Occipital lobe (tissue), 2 donors: Measurements from ENCODE around the gene IRAK2. TPM values are rescaled to one million over a fixed set of nuclear protein-coding genes. Genes with fewer than 3 reads are reported as not detected.
"Not testable (repeated sequence)": the region's sequence is repeated elsewhere in the genome, so short reads cannot be mapped to it uniquely, and the experiment has no call there.

Source experiments
- DNase-seq: peaks from one replicate; lab custom pipeline; 2025; lab: John Stamatoyannopoulos, UW
- total RNA-seq: library from RNA; depleted of rRNA; stranded (reverse); fragments of >200 nt; gene quantifications from one replicate; pipeline ENCODE4 v1.2.3, GENCODE V29; 2014

IRAK2 gene
- total RNA-seq, 1 donor from 2014 or later, result 3.7 TPM

DNA sequence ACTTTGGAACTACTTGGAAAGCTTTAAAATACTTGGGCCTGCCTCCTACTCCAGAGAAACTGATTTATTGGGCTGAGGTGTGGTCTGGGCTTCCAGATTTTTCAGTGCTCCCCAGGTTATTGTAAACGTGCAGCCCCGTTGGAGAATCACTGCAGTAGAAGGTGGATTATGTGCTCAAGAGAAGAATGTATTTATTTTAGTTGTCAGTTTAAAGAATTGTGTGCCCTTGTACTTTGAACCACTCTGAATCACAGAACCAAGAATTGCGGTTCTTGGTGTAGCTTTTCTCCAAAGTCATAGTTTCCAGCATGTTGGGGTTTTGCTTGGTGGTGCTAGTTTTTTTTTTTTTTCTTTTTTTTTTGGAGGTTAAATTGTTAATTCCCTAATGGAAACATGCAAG is 85.1 kb downstream of the IRAK2 start:
- DNase-seq, result no peak

DNA sequence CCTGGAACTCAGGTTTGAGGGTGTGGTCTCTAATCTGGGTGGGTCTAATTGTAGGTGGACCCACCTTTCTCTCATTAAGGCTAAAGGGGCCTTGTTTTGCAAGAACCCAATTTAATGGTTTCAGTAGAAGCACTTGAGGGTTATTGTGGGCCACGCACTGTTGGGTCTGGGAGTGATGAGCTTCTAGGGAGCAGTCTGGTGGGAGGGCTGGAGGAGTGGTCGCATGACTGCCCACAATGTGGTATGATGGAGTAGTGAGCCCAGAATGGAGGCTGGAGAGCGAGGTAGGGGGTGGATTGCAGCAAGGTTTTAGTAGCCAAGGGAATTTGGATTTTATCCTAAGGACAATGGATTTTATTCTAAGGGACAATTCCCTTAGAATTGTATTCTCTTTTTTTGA is 86.3 kb downstream of the IRAK2 start:
- DNase-seq, result no peak

DNA sequence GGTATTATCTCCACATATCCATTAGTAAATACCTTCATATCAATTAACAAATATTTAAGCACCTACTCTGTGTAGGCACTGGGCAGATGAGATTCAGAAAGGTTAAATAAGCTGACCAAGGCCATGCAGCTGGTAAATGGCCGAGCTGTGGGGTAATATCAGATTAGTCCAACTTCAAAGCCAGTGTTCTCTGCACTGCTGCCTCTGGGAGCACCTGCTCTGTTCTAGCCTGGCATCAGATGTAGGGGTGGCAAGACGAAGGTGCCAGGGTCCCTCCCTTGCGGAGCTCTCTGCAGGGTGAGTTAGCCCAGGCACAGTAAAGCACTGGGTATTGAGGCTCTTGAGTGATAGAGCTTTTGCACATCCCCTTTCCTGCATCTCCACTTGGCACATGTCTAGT is 89.0 kb downstream of the IRAK2 start:
- no peak for DNase-seq

DNA sequence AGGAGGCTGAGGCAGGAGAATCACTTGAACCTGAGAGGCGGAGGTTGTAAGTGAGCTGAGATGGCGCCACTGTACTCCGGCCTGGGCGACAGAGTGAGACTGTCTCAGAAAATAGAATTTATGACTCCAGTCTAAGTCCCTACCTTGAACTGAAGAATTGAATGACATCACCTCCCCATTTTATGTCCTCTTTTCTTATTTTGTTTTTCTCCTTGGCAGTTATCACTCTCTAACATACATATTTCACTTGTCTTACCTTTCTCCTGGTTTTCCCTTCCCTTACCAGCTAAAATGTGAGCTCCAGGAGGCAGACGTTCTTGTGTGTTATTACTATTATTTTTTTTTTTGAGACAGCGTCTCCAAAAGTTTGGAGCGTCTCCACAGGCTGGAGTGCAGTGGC is 91.1 kb downstream of the IRAK2 start:
- DNase-seq, result no peak

DNA sequence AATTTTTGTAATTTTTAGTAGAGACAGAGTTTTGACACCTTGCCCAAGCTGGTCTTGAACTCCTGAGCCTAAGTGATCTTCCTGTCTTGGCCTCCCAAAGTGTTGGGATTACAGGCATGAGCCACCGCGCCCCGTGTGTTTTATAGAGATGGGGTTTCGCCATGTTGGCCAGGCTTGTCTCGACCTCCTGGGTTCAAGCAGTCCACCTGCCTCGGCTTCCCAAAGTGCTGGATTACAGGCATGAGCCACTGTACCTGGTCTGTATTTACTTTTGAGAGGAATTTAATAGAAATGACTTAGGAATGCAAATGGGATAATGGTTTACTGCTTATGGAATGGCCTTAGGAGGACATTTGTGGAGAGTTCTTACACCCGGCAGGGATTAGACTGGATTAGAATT is 94.3 kb downstream of the IRAK2 start:
- no peak for DNase-seq

DNA sequence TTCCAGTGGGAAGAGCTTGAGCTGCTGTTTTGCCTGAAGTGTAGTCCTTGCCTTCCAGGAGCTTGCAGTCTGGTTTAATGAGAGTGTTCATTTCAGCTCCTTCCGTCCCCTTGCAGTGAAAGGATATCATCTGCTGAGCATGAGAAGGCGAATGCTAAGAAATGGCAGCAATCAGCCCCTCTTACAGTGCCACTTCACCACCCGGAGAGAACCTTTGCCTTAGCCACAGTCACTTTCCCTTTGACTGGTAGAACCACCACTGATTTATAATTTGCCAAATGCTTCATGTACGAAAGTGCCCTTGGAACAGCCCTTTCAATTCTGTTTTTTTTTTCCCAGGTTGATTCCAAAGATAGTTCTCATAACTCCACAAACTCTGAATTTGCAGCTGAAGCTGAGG is 95.1 kb downstream of the IRAK2 start:
- DNase-seq, result no peak

DNA sequence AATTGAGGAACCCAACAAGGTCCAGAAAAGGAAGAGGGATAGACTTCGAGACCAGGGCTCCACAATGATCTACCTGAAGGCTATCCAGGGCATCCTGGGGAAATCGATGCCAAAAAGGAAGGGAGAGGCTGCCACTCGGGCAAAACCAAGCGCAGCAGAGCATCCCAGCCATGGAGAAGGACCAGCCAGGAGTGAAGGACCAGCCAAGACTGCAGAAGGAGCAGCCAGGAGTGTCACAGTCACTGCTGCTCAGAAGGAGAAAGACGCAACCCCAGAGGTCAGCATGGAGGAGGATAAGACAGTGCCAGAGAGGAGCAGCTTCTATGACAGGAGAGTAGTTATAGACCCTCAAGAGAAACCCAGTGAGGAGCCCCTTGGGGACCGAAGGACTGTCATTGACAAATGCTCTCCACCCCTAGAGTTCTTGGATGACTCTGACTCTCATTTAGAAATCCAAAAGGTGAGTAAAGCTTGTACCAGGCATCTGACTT is 95.5 kb downstream of the IRAK2 start:
- DNase-seq, result no peak

DNA sequence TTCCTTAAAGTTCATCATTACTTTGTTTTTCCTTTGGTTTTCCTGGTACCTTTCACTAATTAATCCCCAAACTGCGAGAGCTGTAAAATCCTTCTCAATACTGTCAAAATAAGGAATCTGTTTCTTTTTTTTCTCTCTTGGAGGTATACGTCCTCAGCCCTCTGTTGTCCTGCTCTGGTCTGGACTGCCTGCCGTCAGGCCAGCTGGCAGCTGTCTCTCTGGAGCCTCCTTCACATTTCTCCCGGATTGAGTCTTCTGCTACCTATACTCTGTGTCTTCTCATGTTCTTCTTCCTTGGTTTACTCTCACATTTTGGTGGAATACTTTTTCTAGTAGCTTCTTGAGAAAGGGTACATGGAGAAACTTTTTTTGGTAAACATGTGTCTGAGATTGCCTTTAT is 97.3 kb downstream of the IRAK2 start:
- no peak for DNase-seq

DNA sequence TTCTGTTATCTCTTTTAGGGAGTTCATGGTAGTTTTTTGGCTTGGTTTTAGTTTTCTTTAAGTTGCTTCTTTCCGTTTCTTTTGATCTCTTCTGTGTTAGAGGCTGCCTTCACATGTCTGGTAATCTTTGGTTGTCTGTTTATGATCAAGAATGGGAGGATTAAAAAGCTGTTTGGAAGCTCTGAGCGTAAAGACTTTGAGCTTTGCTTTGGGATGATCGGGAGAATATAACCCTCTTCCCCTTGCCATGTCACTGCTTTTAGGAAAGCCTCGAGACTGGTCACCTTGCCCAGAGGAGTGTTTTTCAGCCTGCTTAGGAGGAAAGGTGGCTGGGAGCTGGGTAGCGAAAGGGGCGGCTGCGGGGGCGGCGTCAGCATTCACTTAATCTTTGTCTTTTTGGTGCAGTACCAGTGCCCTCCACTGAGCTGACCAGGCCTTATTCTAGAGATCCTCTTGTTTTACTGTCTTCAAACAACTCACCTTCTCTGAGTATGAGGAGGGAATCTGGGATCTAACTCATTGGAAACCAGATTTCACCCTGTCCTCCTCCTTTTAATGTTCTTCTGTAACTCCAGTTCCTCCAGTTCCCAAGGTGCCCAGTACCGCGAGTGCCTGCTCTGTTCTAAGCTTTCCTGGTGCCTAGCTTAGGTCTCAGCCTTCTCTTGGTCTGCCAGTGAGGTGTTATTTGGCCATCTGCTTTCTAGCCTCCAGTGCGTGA is 99.1 kb downstream of the IRAK2 start:
- DNase-seq, result no peak

DNA sequence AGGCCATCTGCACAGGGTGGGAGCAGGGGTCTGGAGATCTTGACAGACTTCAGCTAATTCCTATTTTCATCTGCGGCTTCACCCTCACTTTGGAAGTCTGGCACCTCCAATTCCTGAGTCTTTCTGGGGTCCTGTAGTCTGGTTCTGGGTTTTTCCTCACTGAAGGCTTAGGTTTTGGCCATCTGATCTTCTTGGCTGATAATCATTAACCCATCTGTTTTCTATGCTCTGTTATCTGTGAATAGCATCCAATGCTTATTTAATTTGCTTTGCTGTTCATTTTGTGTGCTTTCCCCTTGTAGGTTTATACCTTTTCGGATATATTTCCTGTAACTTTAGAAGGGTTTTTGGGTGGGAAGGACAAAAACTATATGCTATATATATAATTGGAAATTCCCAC is 101.1 kb downstream of the IRAK2 start:
- DNase-seq, result no peak

DNA sequence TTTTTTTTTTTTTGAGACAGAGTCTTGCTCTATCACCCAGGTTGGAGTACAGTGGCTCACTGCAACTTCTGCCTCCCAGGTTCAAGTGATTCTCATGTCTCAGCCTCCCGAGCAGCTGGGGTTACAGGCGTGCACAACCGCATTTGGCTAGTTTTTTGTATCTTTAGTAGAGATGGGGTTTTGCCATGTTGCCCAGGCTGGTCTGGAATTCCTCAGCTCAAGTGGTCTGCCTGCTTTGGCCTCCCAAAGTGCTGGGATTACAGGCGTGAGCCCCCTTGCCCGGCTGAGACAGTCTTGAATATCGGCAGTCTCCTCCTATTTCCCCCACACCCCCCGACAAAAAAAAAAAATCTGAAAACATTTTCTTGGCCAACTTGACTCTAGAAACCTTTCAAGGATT is 102.2 kb downstream of the IRAK2 start:
- not testable (repeated sequence) for DNase-seq

DNA sequence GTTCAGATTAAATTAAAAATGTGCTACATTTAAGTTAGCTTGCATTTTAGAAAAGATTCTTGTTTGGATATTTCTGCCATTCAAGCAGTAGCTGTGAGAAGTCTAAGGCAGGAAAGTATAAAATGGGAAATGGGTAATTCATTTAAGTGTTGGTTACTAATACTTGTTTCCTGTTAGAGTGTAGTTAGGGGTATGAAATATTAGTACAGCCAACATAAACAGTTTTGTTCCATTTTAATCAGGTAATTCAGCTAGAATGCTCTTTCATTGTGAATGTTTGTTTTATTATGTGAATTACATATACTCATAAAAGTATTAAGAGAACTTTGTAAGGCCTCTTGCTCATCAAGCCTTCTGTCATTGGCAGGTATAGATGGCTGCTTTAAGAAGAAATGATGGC is 103.4 kb downstream of the IRAK2 start:
- no peak for DNase-seq

DNA sequence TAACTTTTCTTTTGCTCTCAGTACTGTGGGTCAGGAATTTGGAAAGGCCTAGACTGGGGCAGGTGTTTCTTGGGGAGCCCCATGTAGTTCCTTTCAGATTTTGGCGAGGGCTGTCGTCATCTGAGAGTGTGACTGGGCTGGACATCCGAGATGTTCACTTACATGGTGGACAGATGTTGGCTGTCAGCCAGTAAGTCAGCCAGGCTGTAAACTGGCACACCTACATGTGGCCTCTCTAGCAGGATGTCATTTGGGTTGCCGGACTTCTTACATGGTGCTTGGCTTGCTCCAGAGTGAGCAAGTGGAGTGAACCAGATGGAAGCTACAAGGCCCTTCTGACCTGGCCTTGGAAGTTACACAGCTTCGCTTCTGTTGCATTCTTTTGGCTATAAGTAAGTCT is 104.2 kb downstream of the IRAK2 start:
- no peak for DNase-seq

DNA sequence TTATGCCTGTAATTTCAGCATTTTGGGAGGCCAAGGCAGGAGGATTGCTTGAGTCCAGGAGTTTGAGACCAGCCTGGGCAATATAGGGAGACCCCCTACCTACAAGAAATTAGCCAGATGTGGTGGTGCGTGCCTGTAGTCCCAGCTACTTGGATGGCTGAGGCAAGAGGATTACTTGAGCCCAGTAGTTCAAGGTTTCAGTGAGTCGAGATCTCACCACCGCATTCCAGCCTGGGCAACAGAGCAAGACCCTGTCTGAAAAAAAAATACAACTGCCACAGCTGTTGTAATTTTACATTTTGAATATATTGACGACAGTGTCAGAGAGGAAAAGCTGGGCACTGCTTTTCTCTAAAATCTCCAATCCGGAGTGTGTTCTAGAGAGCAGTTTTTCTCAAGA is 104.7 kb downstream of the IRAK2 start:
- DNase-seq, result no peak

DNA sequence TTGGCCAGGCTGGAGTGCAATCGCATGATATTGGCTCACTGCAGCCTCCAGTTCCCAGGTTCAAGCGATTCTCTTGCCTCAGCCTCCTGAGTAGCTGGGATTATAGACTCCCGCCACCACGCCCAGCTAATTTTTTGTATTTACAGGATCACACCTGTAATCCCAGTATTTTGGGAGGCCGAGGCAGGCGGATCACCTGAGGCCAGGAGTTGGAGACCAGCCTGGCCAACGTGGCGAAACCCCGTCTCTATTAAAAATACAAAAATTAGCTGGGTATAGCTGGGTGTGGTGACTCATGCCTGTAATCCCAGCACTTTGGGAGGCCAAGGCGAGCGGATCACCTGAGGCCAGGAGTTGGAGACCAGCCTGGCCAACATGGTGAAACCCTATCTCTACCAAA is 107.8 kb downstream of the IRAK2 start:
- DNase-seq, result not testable (repeated sequence)

DNA sequence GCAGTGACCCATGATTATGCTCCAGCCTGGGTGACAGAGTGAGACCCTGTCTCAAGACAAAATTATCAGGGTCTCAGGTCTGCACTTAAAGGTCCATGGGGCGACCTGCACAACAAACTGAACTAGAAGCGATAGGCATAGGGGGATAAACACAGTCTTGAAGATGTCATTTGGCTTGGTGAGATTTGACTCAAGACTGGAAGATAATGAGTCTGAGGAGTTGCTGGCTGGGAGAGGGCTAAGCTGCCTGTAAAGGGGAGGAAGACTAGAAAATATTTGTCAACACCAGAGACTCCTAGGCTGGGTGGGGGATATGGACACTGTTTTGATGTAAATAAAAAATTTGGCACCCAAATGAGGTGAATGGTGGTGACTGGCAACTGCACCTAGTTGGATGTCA is 108.3 kb downstream of the IRAK2 start:
- DNase-seq, result no peak

DNA sequence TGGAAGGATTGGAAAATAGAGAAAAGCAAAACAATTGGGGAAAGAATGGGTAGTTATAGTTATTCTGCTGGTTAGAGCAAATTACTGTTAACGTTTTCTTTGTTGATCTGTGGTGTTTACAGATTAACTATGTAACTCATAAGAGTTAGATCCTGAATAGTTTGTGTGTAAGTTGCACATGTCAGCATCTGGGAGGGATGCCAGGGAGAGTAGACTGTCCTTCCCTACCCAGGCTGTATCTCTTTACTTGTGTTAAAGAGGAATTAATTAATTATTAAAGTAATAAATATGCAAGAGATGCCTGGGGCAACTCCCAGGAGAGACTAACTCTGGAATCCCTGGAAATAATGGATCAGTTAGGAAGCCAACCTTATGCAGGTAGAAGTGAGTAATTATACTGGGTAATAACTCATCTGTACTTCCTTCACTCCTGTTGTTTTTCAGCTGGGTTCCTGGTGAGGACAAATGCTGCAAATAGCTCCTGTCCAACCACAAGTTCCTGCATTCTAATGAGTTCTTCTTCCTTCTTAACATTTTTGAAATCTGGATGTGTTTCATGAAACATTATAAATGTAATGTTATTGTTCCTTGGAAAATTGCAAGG is 109.1 kb downstream of the IRAK2 start:
- DNase-seq, result no peak

DNA sequence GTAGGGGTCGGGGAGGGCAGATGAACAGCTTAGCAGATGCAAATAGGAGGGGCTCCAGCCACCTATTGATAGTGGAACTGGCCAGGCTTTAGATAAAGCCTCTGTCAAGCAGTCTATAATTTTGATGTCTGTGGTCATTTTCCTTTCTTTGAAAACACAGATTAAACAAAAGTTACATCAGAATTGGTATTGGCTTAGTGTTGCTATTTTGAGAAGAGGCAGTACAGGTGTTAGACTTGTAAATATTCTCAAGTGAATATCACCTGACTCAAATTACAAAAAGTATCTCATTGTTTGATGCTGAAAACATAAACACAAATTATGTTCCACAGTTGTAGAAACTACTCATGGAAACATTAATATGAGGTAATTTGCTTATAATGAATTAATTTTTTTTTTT is 109.9 kb downstream of the IRAK2 start:
- no peak for DNase-seq

DNA sequence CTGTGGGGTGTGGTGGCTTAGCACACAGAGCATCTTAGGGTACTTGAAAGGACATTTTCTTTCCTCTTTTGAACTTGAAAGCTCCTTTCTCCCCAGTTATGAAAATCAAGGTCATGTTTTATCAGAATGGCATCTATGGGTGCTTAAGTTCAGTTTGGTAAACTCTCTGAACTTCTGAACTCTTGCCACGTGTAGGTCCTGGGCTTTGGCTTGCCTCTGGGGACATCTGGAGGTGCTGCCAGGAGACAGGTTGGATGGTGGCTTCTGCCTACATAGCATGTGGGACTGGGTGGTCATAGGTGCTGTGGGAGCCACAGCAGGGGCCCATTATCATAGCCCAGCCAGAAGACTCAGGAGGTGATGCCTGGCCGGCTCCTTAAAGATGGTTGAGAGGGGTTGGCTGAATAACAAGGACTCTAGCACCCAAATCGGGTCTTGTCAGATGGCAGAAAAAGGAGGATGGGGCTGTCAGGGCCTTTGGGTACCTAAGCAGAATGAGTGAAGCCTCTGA is 112.5 kb downstream of the IRAK2 start:
- DNase-seq, result no peak

DNA sequence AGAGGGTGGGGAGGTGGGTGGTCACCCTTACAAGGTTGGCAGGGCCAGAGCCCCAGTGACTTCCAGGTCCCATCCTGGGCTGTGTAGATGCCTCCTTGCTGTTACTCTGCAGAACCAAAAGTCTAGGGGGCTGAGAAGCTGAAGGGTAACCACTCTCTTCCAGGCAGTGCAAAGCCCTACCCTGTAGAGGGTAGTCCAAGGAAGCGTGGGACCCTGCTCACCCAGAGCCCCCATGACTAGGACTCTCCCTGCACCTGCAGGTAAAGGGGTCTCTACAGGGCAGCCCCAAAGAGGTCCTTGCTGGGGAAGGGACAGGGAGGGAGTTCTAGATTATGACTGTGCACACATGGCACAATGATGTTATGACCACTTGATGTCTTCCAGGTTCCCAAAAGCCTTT is 113.8 kb downstream of the IRAK2 start:
- DNase-seq, result no peak

DNA sequence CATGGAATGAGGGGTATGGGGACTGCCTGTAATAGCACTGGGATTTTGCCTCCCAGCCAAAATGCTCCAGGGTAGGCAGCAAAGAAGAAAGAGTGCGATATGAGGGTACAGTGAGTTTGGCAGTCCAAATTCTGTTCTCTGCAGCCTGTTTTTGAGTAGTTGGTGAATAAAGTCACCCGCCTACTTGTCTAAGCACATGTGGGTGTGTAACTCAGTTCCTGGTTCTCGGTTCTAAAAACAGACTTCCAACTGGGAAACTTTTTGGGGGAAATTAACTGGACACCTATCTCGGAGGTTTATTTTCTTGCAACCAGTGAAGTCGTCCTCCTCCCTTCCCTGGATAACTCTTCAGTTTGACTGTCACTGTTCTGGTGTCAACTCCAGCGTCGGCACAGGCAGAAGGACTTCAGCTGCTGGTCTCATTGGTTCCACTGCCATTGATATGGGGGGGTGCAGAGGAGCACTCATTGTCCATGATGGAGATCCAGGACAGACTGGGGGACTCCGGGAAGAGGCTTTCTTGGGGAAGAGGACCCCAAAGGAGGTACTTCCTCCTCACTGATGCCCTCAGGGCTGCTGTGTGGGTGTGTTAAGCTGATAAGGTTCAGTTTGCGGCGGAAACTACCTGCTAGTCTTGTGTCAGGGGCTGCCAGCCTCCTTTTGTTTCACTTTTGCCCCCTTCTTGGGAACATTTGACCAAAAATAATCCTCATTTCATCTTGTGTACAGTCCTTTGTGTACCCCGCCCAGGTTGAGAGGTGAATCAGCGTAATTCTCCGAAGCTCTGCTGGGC is 114.9 kb downstream of the IRAK2 start:
- peak; percentile 46 for DNase-seq

DNA sequence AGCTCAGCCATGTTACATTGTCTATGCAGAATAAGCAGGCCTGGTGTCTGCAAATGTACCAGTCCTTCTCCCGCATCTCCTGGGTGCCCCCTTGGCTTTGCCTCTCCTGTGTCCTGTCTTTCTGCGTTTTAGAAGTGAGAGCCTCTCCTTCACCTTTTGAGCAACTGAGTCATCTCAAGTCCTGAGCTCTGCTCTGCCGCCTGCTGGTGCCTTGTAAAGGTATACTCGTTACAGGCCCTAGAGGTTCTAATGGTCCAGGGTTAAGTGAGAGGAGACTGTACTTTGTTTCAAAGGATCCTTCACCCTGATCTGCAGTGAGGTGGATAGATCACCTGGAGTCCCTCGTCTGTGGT is 115.4 kb downstream of the IRAK2 start:
- no peak for DNase-seq

DNA sequence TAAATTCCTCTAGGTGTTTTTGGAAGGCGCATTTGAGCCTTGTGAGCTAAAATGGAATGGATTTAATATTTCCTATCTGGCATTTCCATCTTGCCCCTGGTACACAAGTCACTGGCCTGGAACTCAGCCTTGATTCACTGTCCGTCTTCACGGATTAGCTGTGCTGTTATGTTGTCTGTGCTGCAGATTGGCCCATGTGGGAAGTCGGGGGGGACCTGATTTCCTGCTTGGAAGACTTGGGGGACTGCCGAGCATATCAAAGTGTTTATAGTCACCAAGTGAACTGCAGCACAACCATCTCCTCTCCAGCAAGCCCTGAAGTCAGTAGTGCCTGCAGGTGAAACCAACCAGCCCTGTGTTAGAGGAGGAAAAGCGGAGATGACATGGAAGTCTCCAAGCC is 115.9 kb downstream of the IRAK2 start:
- DNase-seq, result no peak
